Keratinocyte (primary cell): Measurements from ENCODE around the gene HOXD10. TPM values are rescaled to one million over a fixed set of nuclear protein-coding genes. Genes with fewer than 3 reads are reported as not detected.

Source experiments
- DNase-seq: peaks from one replicate; pipeline ENCODE4 v3.0.0-alpha.2; 2011; ENCODE audit warnings: low read depth, missing footprints, low spot score
- FAIRE-seq: peaks from 2 replicates; lab custom pipeline; 2011; peaks lifted over from hg19 to GRCh38; lab: Jason Lieb, UNC
- H2AFZ ChIP-seq: 2 replicates; pipeline ENCODE4 v1.6.0; 2012; ENCODE audit warnings: low read length, control low read depth, inconsistent platforms; ENCODE audit not compliant: control insufficient read depth
- H3K27ac ChIP-seq: 2 replicates; pipeline ENCODE4 v1.5.1; 2011; ENCODE audit warnings: low read length; ENCODE audit not compliant: control insufficient read depth, insufficient read depth
- H3K27me3 ChIP-seq: 3 replicates; pipeline ENCODE4 v1.6.0; 2011; ENCODE audit warnings: low read length; ENCODE audit not compliant: control insufficient read depth, insufficient read depth; ENCODE audit errors: extremely low read depth
- H3K36me3 ChIP-seq, 2 experiments: 2 replicates in 1 of 2; 3 replicates in 1 of 2; pipeline ENCODE4 v1.5.1; 2011; ENCODE audit warnings: low read length in 2 of 2, mild to moderate bottlenecking in 1 of 2; ENCODE audit not compliant: control insufficient read depth in 2 of 2, insufficient read depth in 2 of 2; ENCODE audit errors: extremely low read depth in 1 of 2
- H3K4me1 ChIP-seq: 3 replicates; pipeline ENCODE4 v1.5.1; 2011; ENCODE audit warnings: low read length; ENCODE audit not compliant: control insufficient read depth, insufficient read depth; ENCODE audit errors: extremely low read depth
- H3K4me2 ChIP-seq: 3 replicates; pipeline ENCODE4 v1.6.0; 2011; ENCODE audit warnings: low read depth, low read length; ENCODE audit not compliant: control insufficient read depth, insufficient read depth; ENCODE audit errors: extremely low read depth
- H3K4me3 ChIP-seq, 3 experiments: fragments of 200-600 bp in 1 of 3; sonication (generic) in 1 of 3; 2 replicates in 2 of 3; 3 replicates in 1 of 3; pipeline ENCODE4 v1.5.1; 2011 to 2016; ENCODE audit warnings: low read length in 3 of 3, mild to moderate bottlenecking in 3 of 3, control low read depth in 2 of 3, inconsistent platforms in 1 of 3, low read depth in 1 of 3, mixed read lengths in 1 of 3, mixed run types in 1 of 3, moderate library complexity in 1 of 3; ENCODE audit not compliant: control insufficient read depth in 2 of 3, insufficient read depth in 2 of 3; ENCODE audit errors: extremely low read depth in 1 of 3
- H3K79me2 ChIP-seq: 2 replicates; pipeline ENCODE4 v1.6.0; 2012; ENCODE audit warnings: low read length; ENCODE audit not compliant: control insufficient read depth, insufficient read depth
- H3K9ac ChIP-seq: 3 replicates; pipeline ENCODE4 v1.6.0; 2011; ENCODE audit warnings: low read length; ENCODE audit not compliant: control insufficient read depth, insufficient read depth; ENCODE audit errors: extremely low read depth
- H3K9me1 ChIP-seq: 3 replicates; pipeline ENCODE4 v1.6.0; 2011; ENCODE audit warnings: low read length; ENCODE audit not compliant: control insufficient read depth, insufficient read depth; ENCODE audit errors: extremely low read depth
- H3K9me3 ChIP-seq: 2 replicates; pipeline ENCODE4 v1.5.1; 2012; ENCODE audit warnings: low read depth, low read length; ENCODE audit not compliant: control insufficient read depth
- H4K20me1 ChIP-seq: 3 replicates; pipeline ENCODE4 v1.6.0; 2011; ENCODE audit warnings: low read length; ENCODE audit not compliant: control insufficient read depth, insufficient read depth; ENCODE audit errors: extremely low read depth
- CTCF ChIP-seq, 3 experiments: IDR thresholded peaks in 1 of 3; conservative IDR thresholded peaks in 1 of 3; optimal IDR thresholded peaks in 1 of 3; 2 replicates in 2 of 3; 3 replicates in 1 of 3; pipeline versions ENCODE3 to v1.5.1; 2011; ENCODE audit warnings: low read length in 3 of 3, mild to moderate bottlenecking in 3 of 3, moderate library complexity in 2 of 3, control low read depth in 1 of 3, inconsistent platforms in 1 of 3; ENCODE audit not compliant: insufficient read depth in 2 of 3; ENCODE audit errors: extremely low read depth in 1 of 3
- EZH2 ChIP-seq: IDR thresholded peaks from one replicate; pipeline ENCODE4 v1.6.1; 2012; ENCODE audit warnings: inconsistent platforms, mild to moderate bottlenecking, low read length, moderate library complexity
- dilution Hi-C: fragments of 300-500 bp; cut with MboI; formaldehyde crosslinking; loops from one replicate; pipeline ENCODE4 v1.7.0; 2020; ENCODE audit warnings: low sequenced_read_pairs; ENCODE audit not compliant: extremely low pct_ligation_motif_present
- polyA plus RNA-seq, 5 experiments: library from polyadenylated mRNA; depleted of rRNA in 3 of 5; stranded (reverse) in 3 of 5; stranded (forward) in 1 of 5; unstranded in 1 of 5; fragments of >200 nt; gene quantifications; 1 replicate in 1 of 5; 2 replicates in 3 of 5; 3 replicates in 1 of 5; pipeline versions ENCODE4 v1.2.1 to v1.2.3, GENCODE V29; 2011 to 2012; ENCODE audit warnings: missing spikeins in 2 of 5, low read depth in 1 of 5, low replicate concordance in 1 of 5

The HOXD10 gene
- polyA plus RNA-seq, 1 donor (not counting 4 experiments of a cell fraction or from before 2014, with no cell fraction given): not detected

DNA sequence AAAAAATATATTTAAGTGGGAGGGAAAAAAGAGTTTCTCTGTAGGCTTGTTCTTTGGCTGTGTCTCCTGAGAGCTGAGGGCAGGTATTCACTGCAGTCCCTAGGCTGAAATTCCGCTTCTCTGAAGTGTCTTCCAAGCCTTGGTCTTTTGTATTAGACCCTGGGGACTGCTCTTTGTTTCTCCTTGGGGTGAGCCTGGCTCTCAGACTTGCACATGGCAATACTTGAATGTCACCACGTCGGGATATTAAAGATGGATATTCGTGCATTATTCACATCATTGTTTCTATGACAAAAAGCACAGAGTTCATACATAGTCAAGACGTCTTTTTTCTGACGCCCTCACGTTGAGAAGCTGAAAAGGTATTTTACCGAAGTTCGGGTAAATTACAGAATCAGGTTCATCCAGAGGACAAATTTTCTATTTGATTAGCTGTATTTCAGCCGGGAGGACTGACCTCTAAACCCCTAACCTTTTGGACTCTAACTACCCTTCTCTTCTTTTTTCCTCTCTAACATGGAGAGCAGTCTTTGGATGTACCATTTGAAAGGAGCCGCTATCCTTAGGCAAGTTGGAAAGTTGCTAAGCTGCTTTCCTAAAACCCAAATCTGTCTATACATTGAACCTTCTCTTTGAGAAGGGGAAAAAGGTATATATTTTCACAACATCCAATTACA is 38.1 kb downstream of the HOXD10 start:
- no peaks in the 10 kb centered on the region for H3K79me2 ChIP-seq
- FAIRE-seq: no peak

GRCh38 chr2:176155356-176156044 is 38.9 kb downstream of the HOXD10 start:
- Histone ChIP-seq H3K79me2 (no peaks in the 10 kb centered on the region), H3K4me2 (no peak overlapping the region), H3K27ac (no peak overlapping the region), H3K27me3 (peaks cover 93% of the 10 kb centered on the region), H3K9me1 (no peaks in the 10 kb centered on the region), H4K20me1 (no peaks in the 10 kb centered on the region), H3K9me3 (no peaks in the 10 kb centered on the region), H3K9ac (no peak overlapping the region), H3K4me1 (no peaks in the 10 kb centered on the region), H3K4me3 (no peak overlapping the region), H2AFZ (no peak overlapping the region), H3K36me3 (no peaks in the 10 kb centered on the region)
- DNase-seq: no peak
- dilution Hi-C loops: loop anchor here (25.0 kb wide), 1 partner anchor 482 kb away; no protein-coding TSS in a partner anchor
- TF ChIP-seq CTCF (optimal IDR thresholded peaks at IDR 0.05 in 1 of 3, IDR thresholded peaks at IDR 0.05 in 1 of 3, conservative IDR thresholded peaks at IDR 0.05 in 1 of 3; ENCODE audit: extremely low read depth in 1 of 3, insufficient read depth in 2 of 3, low read length in 3 of 3) (no peak), EZH2 (no peak)
- FAIRE-seq: no peak

More for the DNA sequence above, 38.1 kb downstream of the HOXD10 start:
- TF ChIP-seq EZH2 (no peak), CTCF (optimal IDR thresholded peaks at IDR 0.05 in 1 of 3, IDR thresholded peaks at IDR 0.05 in 1 of 3, conservative IDR thresholded peaks at IDR 0.05 in 1 of 3; ENCODE audit: extremely low read depth in 1 of 3, insufficient read depth in 2 of 3, low read length in 3 of 3) (no peak)
- no peak for DNase-seq
- Histone ChIP-seq H3K9me3 (no peaks in the 10 kb centered on the region), H3K4me3 (no peak overlapping the region), H2AFZ (no peak overlapping the region), H3K27ac (no peak overlapping the region), H3K4me2 (no peak overlapping the region), H3K9me1 (no peaks in the 10 kb centered on the region), H4K20me1 (no peaks in the 10 kb centered on the region), H3K36me3 (no peaks in the 10 kb centered on the region), H3K4me1 (no peaks in the 10 kb centered on the region), H3K9ac (no peak overlapping the region), H3K27me3 (peaks cover 93% of the 10 kb centered on the region)
- dilution Hi-C loops: loop anchor here (25.0 kb wide), 1 partner anchor 483 kb away; no protein-coding TSS in a partner anchor
